HCT116 (cell line): Measurements from ENCODE around the gene FAM131A. TPM values are rescaled to one million over a fixed set of nuclear protein-coding genes. Genes with fewer than 3 reads are reported as not detected.

Experiments used
- ATAC-seq: fragments of 200-7000 bp; cut with Tn5 transposase; 2 replicates; pipeline ENCODE4 v1.9.1; 2020; ENCODE audit warnings: mild to moderate bottlenecking, moderate library complexity
- BruUV-seq: library from RNA; stranded (reverse); fragments of 400-500 nt; replicated peaks from 2 replicates; lab custom pipeline; 2021; lab: Mats Ljungman, UMichigan
- CTCF ChIA-PET: fragments of 300-600 bp; sonication (Branson Sonifier 250); formaldehyde crosslinking; loops from one replicate; lab custom pipeline; 2021; ENCODE audit warnings: antibody characterized with exemption; lab: Charles Lee
- POLR2A ChIA-PET: fragments of 300-600, 350-600 bp; sonication (Branson Sonifier 250); formaldehyde crosslinking; loops from one replicate; lab custom pipeline; 2021; ENCODE audit warnings: antibody characterized with exemption; lab: Charles Lee
- RAD21 ChIA-PET, 2 experiments: fragments of 300-600 bp; sonication (Branson Sonifier 250); formaldehyde crosslinking; loops; one replicate each; lab custom pipeline; 2023; ENCODE audit warnings: low total read pairs in 2 of 2; ENCODE audit not compliant: uncharacterized antibody in 2 of 2, unreplicated experiment in 2 of 2, low non-redundant PET in 1 of 2; lab: Charles Lee
- DNase-seq: peaks from one replicate; pipeline ENCODE4 v3.0.0-alpha.2; 2010; ENCODE audit warnings: low read depth, low spot score
- H2AFZ ChIP-seq: fragments of 200-600 bp; shearing (Covaris generic), sonication (generic); 2 replicates; pipeline ENCODE4 v1.6.1; 2017; ENCODE audit warnings: low read depth, mixed run types, mixed read lengths, antibody characterized with exemption, low read length; ENCODE audit not compliant: poor library complexity, severe bottlenecking
- H3K27ac ChIP-seq: 2 replicates; pipeline ENCODE4 v1.5.1; 2012; ENCODE audit warnings: low read depth, low read length
- H3K27me3 ChIP-seq: fragments of 200-600 bp; sonication (generic); 2 replicates; pipeline ENCODE4 v1.6.1; 2016; ENCODE audit warnings: mixed run types, low read length, mixed read lengths; ENCODE audit not compliant: insufficient read depth
- H3K36me3 ChIP-seq, 2 experiments: fragments of 200-500 bp in 1 of 2; fragments of 200-600 bp in 1 of 2; sonication (Bioruptor generic) in 1 of 2; sonication (generic) in 1 of 2; 2 replicates each; pipeline versions ENCODE4 v1.5.1 to v1.6.1; 2014 to 2016; ENCODE audit warnings: low read length in 2 of 2, inconsistent platforms in 1 of 2, mixed read lengths in 1 of 2, mixed run types in 1 of 2; ENCODE audit not compliant: insufficient read depth in 2 of 2, control insufficient read depth in 1 of 2
- H3K4me1 ChIP-seq, 2 experiments: fragments of 200-600 bp in 1 of 2; sonication (generic) in 1 of 2; 2 replicates each; pipeline versions ENCODE4 v1.5.1 to v1.6.1; 2012 to 2017; ENCODE audit warnings: low read length in 2 of 2, inconsistent platforms in 1 of 2, mild to moderate bottlenecking in 1 of 2, mixed read lengths in 1 of 2, mixed run types in 1 of 2, moderate library complexity in 1 of 2; ENCODE audit not compliant: insufficient read depth in 2 of 2, control insufficient read depth in 1 of 2
- H3K4me2 ChIP-seq: fragments of 200-600 bp; sonication (generic); 2 replicates; pipeline ENCODE4 v1.6.1; 2017; ENCODE audit warnings: mixed run types, low read length, mixed read lengths
- H3K4me3 ChIP-seq, 2 experiments: fragments of 200-600 bp in 1 of 2; sonication (generic) in 1 of 2; replicated peaks in 1 of 2; 2 replicates each; pipeline ENCODE4 v1.5.1; 2011 to 2016; ENCODE audit warnings: low read length in 2 of 2, control low read depth in 1 of 2, low read depth in 1 of 2, mild to moderate bottlenecking in 1 of 2, mixed read lengths in 1 of 2, mixed run types in 1 of 2
- H3K79me2 ChIP-seq: fragments of 200-600 bp; sonication (generic); 2 replicates; pipeline ENCODE4 v1.6.1; 2017; ENCODE audit warnings: mild to moderate bottlenecking, mixed run types, low read length, moderate library complexity, mixed read lengths; ENCODE audit not compliant: insufficient read depth
- H3K9ac ChIP-seq: fragments of 200-600 bp; sonication (generic); 2 replicates; pipeline ENCODE4 v1.6.1; 2016; ENCODE audit warnings: low read length, mixed read lengths
- H3K9me2 ChIP-seq: fragments of 200-600 bp; sonication (generic), shearing (Covaris generic); 2 replicates; pipeline ENCODE4 v1.6.1; 2017; ENCODE audit warnings: mixed run types, mild to moderate bottlenecking, moderate library complexity; ENCODE audit not compliant: insufficient read depth
- H3K9me3 ChIP-seq, 2 experiments: fragments of 200-500 bp in 1 of 2; fragments of 200-600 bp in 1 of 2; sonication (Bioruptor generic) in 1 of 2; sonication (generic) in 1 of 2; 2 replicates each; pipeline ENCODE4 v1.6.1; 2014 to 2017; ENCODE audit warnings: low read length in 2 of 2, mixed read lengths in 2 of 2, inconsistent platforms in 1 of 2, low read depth in 1 of 2, mild to moderate bottlenecking in 1 of 2, mixed run types in 1 of 2, moderate library complexity in 1 of 2; ENCODE audit not compliant: control insufficient read depth in 1 of 2, insufficient read depth in 1 of 2
- H4K20me1 ChIP-seq: fragments of 200-600 bp; sonication (generic), shearing (Covaris generic); 2 replicates; pipeline ENCODE4 v1.6.1; 2017; ENCODE audit warnings: mixed run types, mild to moderate bottlenecking, moderate library complexity; ENCODE audit not compliant: insufficient read depth
- CEBPB ChIP-seq: IDR thresholded peaks from 2 replicates; pipeline ENCODE4 v1.6.1; 2012; ENCODE audit warnings: low read depth
- CTCF ChIP-seq, 3 experiments: fragments of 200-600 bp in 1 of 3; sonication (generic) in 1 of 3; IDR thresholded peaks in 2 of 3; conservative IDR thresholded peaks in 1 of 3; 2 replicates each; pipeline ENCODE4 v1.5.1; 2012 to 2017; ENCODE audit warnings: low read depth in 2 of 3, low read length in 2 of 3, antibody characterized with exemption in 1 of 3, borderline replicate concordance in 1 of 3, control low read depth in 1 of 3, mild to moderate bottlenecking in 1 of 3, mixed read lengths in 1 of 3, mixed run types in 1 of 3, moderate library complexity in 1 of 3; ENCODE audit not compliant: insufficient read depth in 1 of 3
- EGR1 ChIP-seq: IDR thresholded peaks from 2 replicates; pipeline ENCODE4 v1.6.1; 2012; ENCODE audit warnings: low read depth
- ELF1 ChIP-seq: IDR thresholded peaks from 2 replicates; pipeline ENCODE4 v1.6.1; 2012; ENCODE audit warnings: low read depth, borderline replicate concordance
- EZH2 ChIP-seq: fragments of 200-600 bp; sonication (generic); IDR thresholded peaks from 2 replicates; pipeline ENCODE4 v1.6.1; 2017; ENCODE audit warnings: antibody characterized with exemption, mixed run types
- EZH2phosphoT487 ChIP-seq: fragments of 200-600 bp; IDR thresholded peaks from 2 replicates; pipeline ENCODE4 v1.6.1; 2018; ENCODE audit warnings: antibody characterized with exemption, borderline replicate concordance
- FOSL1 ChIP-seq: IDR thresholded peaks from 2 replicates; pipeline ENCODE4 v1.6.1; 2012; ENCODE audit warnings: low read depth
- MAX ChIP-seq: IDR thresholded peaks from 2 replicates; pipeline ENCODE4 v1.6.1; 2012
- POLR2AphosphoS5 ChIP-seq: IDR thresholded peaks from 2 replicates; pipeline ENCODE4 v1.6.1; 2011; ENCODE audit warnings: mild to moderate bottlenecking, low read depth, low read length, moderate library complexity
- RAD21 ChIP-seq: IDR thresholded peaks from 2 replicates; pipeline ENCODE4 v1.6.1; 2012; ENCODE audit warnings: low read depth, mild to moderate bottlenecking
- SIN3A ChIP-seq: IDR thresholded peaks from 2 replicates; pipeline ENCODE4 v1.6.1; 2012; ENCODE audit warnings: low read depth
- SP1 ChIP-seq: IDR thresholded peaks from 2 replicates; pipeline ENCODE4 v1.6.1; 2012; ENCODE audit warnings: low read depth
- YY1 ChIP-seq: IDR thresholded peaks from 2 replicates; pipeline ENCODE4 v1.6.1; 2011; ENCODE audit warnings: low read length, low read depth, moderate library complexity, mild to moderate bottlenecking; ENCODE audit not compliant: insufficient replicate concordance; ENCODE audit errors: extremely low read depth
- ZBTB33 ChIP-seq: IDR thresholded peaks from 2 replicates; pipeline ENCODE4 v1.6.1; 2011; ENCODE audit warnings: mild to moderate bottlenecking, low read length, moderate library complexity; ENCODE audit not compliant: insufficient replicate concordance; ENCODE audit errors: extremely low read depth
- ZNF274 ChIP-seq: fragments of 200-500 bp; sonication (Bioruptor generic); IDR thresholded peaks from 2 replicates; pipeline ENCODE4 v1.6.1; 2014; ENCODE audit warnings: mild to moderate bottlenecking, low read depth, low read length, inconsistent platforms
- intact Hi-C: fragments of 100-400 bp; cut with micrococcal nuclease; formaldehyde crosslinking; loops from 2 replicates; pipeline ENCODE4 v1.10.0; 2022
- total RNA-seq: library from RNA; stranded (reverse); gene quantifications from one replicate; pipeline ENCODE4 v1.2.1, GENCODE V29; 2021; ENCODE audit not compliant: unreplicated experiment
- TF ChIP-seq, protein P1 (sequence below): IDR thresholded peaks from 2 replicates; pipeline ENCODE4 v1.6.1; 2012

FAM131A gene
- total RNA-seq, 1 experiment from 2014 or later, result 17.8 TPM

DNA sequence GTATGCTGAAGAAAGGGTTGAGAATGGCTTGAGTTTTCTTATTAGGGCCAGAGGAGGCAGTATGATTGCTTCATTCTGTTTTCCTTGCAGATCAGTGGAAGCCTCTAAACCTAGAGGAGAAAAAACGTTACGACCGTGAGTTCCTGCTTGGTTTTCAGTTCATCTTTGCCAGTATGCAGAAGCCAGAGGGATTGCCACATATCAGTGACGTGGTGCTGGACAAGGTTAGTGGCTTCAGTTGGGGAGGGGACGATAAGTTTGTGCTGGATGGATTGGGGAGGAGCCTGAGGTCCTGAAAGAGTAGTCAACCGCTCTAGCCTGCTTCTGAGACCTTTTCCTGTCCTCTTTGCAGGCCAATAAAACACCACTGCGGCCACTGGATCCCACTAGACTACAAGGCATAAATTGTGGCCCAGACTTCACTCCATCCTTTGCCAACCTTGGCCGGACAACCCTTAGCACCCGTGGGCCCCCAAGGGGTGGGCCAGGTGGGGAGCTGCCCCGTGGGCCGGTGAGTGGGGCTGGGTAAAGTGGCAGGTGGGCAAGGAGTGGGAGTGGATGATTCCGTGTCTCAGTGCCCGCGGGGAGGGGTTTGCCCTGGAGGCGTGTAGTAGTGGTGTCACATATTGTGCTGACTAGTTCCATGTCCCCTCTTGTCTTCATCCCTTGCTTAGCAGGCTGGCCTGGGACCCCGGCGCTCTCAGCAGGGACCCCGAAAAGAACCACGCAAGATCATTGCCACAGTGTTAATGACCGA lies 14.5 kb upstream of the FAM131A start:
- H3K79me2 ChIP-seq, result peaks cover 99% of the 10 kb centered on the region
- H3K27me3 ChIP-seq, result no peaks in the 10 kb centered on the region
- ChIA-PET CTCF (no interaction called here), RAD21 (no interaction called here), POLR2A (no interaction called here)
- no peaks in the 10 kb centered on the region for H3K9me3 ChIP-seq
- no peak overlapping the region for H3K27ac ChIP-seq
- peaks cover 29% of the 10 kb centered on the region; the same call in 1 of the 2 replicates for H4K20me1 ChIP-seq
- peaks cover 24 to 29% of the 10 kb centered on the region in 2 experiments for H3K4me1 ChIP-seq
- ATAC-seq (no peak), DNase-seq (no peak)
- H3K36me3 ChIP-seq, result peaks cover 70 to 81% of the 10 kb centered on the region in 2 experiments
- intact Hi-C loops, result no loop called here
- BruUV-seq, result no TSS peak
- no peaks in the 10 kb centered on the region for H3K9me2 ChIP-seq
- H3K9ac ChIP-seq, result no peak overlapping the region
- H3K4me2 ChIP-seq, result no peak overlapping the region
- H2AFZ ChIP-seq, result no peak overlapping the region
- TF ChIP-seq POLR2AphosphoS5 (no peak), EZH2phosphoT487 (no peak), ELF1 (no peak), YY1 (no peak), FOSL1 (no peak)
- H3K4me3 ChIP-seq, result no peak overlapping the region

DNA sequence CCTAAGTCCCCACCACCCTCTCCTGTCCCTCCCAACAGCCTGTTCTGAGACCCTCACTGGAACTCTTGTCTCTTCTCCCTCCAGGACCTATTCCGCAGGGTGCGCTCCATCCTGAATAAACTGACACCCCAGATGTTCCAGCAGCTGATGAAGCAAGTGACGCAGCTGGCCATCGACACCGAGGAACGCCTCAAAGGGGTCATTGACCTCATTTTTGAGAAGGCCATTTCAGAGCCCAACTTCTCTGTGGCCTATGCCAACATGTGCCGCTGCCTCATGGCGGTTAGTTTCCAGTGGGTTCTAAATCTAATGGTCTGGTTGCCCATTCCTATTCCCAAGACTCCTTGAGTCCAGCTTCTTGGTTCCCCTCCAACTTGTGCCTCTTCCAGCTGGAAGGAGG lies 13.7 kb upstream of the FAM131A start:
- no peak overlapping the region for H3K4me2 ChIP-seq
- RAD21 ChIA-PET, result no interaction called here
- H3K9me2 ChIP-seq, result no peaks in the 10 kb centered on the region
- peaks cover 77 to 85% of the 10 kb centered on the region in 2 experiments for H3K36me3 ChIP-seq
- no TSS peak for BruUV-seq
- no peaks in the 10 kb centered on the region for H3K27me3 ChIP-seq
- intact Hi-C loops, result no loop called here
- no peaks in the 10 kb centered on the region for H3K9me3 ChIP-seq
- H3K9ac ChIP-seq, result no peak overlapping the region
- H3K79me2 ChIP-seq, result peaks cover 99% of the 10 kb centered on the region
- no peak for DNase-seq
- no peak overlapping the region for H3K27ac ChIP-seq
- H3K4me3 ChIP-seq, result no peak overlapping the region
- no peak for ATAC-seq
- CTCF ChIA-PET, result no interaction called here
- H2AFZ ChIP-seq, result no peak overlapping the region
- H3K4me1 ChIP-seq, result peaks cover 16 to 22% of the 10 kb centered on the region in 2 experiments
- peaks cover 24% of the 10 kb centered on the region; the same call in 1 of the 2 replicates for H4K20me1 ChIP-seq
- POLR2A ChIA-PET, result no interaction called here
- TF ChIP-seq POLR2AphosphoS5, result no peak
- TF ChIP-seq SP1, result no peak
- TF ChIP-seq SIN3A, result no peak
- TF ChIP-seq, protein P1, sequence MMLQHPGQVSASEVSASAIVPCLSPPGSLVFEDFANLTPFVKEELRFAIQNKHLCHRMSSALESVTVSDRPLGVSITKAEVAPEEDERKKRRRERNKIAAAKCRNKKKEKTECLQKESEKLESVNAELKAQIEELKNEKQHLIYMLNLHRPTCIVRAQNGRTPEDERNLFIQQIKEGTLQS, result no peak
- TF ChIP-seq EZH2phosphoT487, result no peak
- TF ChIP-seq MAX, result no peak
- no peak for TF ChIP-seq ZNF274
- no peak for TF ChIP-seq CEBPB
- no peak for TF ChIP-seq CTCF (IDR thresholded peaks at IDR 0.05 in 2 of 3, conservative IDR thresholded peaks at IDR 0.05 in 1 of 3; ENCODE audit: borderline replicate concordance in 1 of 3, insufficient read depth in 1 of 3, low read depth in 2 of 3, low read length in 2 of 3)
- no peak for TF ChIP-seq EZH2
- no peak for TF ChIP-seq RAD21
- no peak for TF ChIP-seq ZBTB33
- no peak for TF ChIP-seq FOSL1
- TF ChIP-seq EGR1, result no peak
